Kidney (tissue), 14 donors: ENCODE data around the gene TMEM186. TPM values are rescaled to one million over a fixed set of nuclear protein-coding genes. Genes with fewer than 3 reads are reported as not detected.

ENCODE experiments used
- DNase-seq, 5 donors: peaks; one replicate each; pipeline ENCODE4 v3.0.0-alpha.2; 2013 to 2020
- FAIRE-seq: peaks from 2 replicates; lab custom pipeline; 2012; peaks lifted over from hg19 to GRCh38; lab: Jason Lieb, UNC
- H3K27ac ChIP-seq, 2 donors: one replicate each; pipeline ENCODE4 v1.7.0; 2013; ENCODE audit warnings: low read depth in 2 of 2, low read length in 2 of 2, inconsistent platforms in 1 of 2
- H3K27me3 ChIP-seq: one replicate; pipeline ENCODE4 v1.7.1; 2013; ENCODE audit warnings: low read length, inconsistent platforms; ENCODE audit not compliant: control insufficient read depth, insufficient read depth
- H3K36me3 ChIP-seq, 3 donors: one replicate each; pipeline versions ENCODE4 v1.7.0 to v1.7.1; 2013; ENCODE audit warnings: low read length in 3 of 3, control low read depth in 1 of 3, inconsistent platforms in 1 of 3; ENCODE audit not compliant: insufficient read depth in 3 of 3, control insufficient read depth in 2 of 3
- H3K4me1 ChIP-seq, 3 donors: one replicate each; pipeline versions ENCODE4 v1.7.0 to v1.7.1; 2013; ENCODE audit warnings: low read length in 3 of 3, inconsistent platforms in 1 of 3, low read depth in 1 of 3; ENCODE audit not compliant: control insufficient read depth in 2 of 3, insufficient read depth in 2 of 3
- H3K4me3 ChIP-seq, 3 donors: one replicate each; pipeline versions ENCODE4 v1.7.0 to v1.8.1; 2013; ENCODE audit warnings: low read length in 3 of 3, control low read depth in 1 of 3, inconsistent platforms in 1 of 3
- H3K9ac ChIP-seq, 3 donors: one replicate each; pipeline versions ENCODE4 v1.7.0 to v1.7.1; 2013; ENCODE audit warnings: low read length in 3 of 3, control low read depth in 1 of 3, inconsistent platforms in 1 of 3
- H3K9me3 ChIP-seq, 3 donors: one replicate each; pipeline versions ENCODE4 v1.7.0 to v1.7.1; 2013; ENCODE audit warnings: low read length in 3 of 3, control low read depth in 1 of 3, inconsistent platforms in 1 of 3; ENCODE audit not compliant: control insufficient read depth in 2 of 3, insufficient read depth in 1 of 3
- CTCF ChIP-seq: IDR thresholded peaks from 3 replicates; pipeline ENCODE4 v1.5.1; 2012; ENCODE audit warnings: mild to moderate bottlenecking, moderate library complexity, borderline replicate concordance; ENCODE audit not compliant: insufficient read depth; ENCODE audit errors: extremely low read depth
- intact Hi-C: fragments of 100-400 bp; cut with DNase I; formaldehyde crosslinking; loops from one replicate; pipeline ENCODE4 v1.11.1; 2022
- polyA plus RNA-seq: library from polyadenylated mRNA; stranded (reverse); fragments of 350-450 nt; fragmentation: Illumina TruSeq; extraction: RNeasy Lipid Tissue Mini Kit (QIAGEN cat#74804); gene quantifications from one replicate; pipeline ENCODE4 v1.2.3, GENCODE V29; 2014; ENCODE audit warnings: low read depth, low replicate concordance; ENCODE audit not compliant: insufficient read depth
- total RNA-seq: library from RNA; stranded (reverse); fragmentation: NEBNext Ultra II Directional; extraction: Animal tissue kit (Norgen Biotek cat#: 25700); gene quantifications from one replicate; pipeline ENCODE4 v1.2.1, GENCODE V29; 2021
- donor health status: control.
- donor health status: control.
- donor health status: control.
- donor health status: control.
- donor health status: control.
- donor health status: DM: yes; HTN: yes; CAD: no.
- donor health status: Normal renal cell carcinoma (clear cell type).

Gene TMEM186
- total and polyA plus RNA-seq, 2 donors from 2014 or later: 11.0 to 20.2 TPM

DNA sequence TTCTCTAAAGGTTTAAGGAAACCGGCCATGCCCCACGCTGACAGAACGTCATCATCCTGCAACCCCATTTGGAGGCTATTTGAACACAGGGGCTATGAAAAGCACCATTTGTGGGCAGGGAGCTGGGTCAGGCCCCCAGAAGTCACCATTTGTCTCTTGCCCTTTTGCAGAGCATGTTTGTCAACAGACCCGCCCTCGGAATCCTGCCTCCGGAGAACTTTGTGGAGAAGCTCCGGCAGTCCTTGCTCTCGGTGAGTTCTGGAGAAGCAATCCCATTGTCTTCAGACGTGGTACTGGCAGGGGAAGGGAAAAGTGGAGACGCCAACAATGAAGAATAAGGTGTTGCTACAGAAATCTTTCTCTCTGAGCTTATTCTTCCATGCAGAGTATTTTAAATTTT is 33.5 kb downstream of the TMEM186 start:
- H3K4me1 ChIP-seq: no peaks in the 10 kb centered on the region
- H3K9ac ChIP-seq: no peak overlapping the region
- no peak for TF ChIP-seq CTCF
- no peaks in the 10 kb centered on the region for H3K9me3 ChIP-seq
- H3K36me3 ChIP-seq: peaks cover 0 to 13% (median 8%) of the 10 kb centered on the region in 3 donors
- H3K4me3 ChIP-seq: no peak overlapping the region
- FAIRE-seq: no peak
- intact Hi-C loops: no loop called here
- H3K27me3 ChIP-seq: no peaks in the 10 kb centered on the region
- H3K27ac ChIP-seq: no peak overlapping the region
- DNase-seq: no peak

DNA sequence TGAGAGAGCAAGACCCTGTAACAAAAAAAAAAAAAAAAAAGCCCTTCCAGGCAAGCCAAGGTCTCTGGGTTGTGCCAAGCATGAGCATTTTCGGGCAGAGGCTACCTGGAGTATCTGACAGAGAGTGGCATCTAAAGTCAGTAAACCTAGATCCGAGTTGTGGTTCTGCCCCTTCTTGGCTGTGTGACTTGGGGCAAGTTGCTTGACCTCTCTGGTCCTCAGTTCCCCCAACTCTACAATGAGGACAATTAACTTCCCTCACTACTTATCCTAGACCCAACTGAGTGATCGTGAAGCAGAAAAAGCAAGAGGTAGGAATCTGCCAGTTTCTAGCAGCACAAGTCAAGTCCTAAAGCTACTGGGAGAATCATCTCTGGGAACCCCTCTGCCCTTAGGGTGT is 34.4 kb downstream of the TMEM186 start:
- no peaks in the 10 kb centered on the region for H3K9me3 ChIP-seq
- no peak overlapping the region for H3K27ac ChIP-seq
- no peaks in the 10 kb centered on the region for H3K27me3 ChIP-seq
- no peak for DNase-seq
- intact Hi-C loops: no loop called here
- no peaks in the 10 kb centered on the region for H3K4me1 ChIP-seq
- TF ChIP-seq CTCF: no peak
- peaks cover 0 to 10% (median 4%) of the 10 kb centered on the region in 3 donors for H3K36me3 ChIP-seq
- no peak for FAIRE-seq
- no peak overlapping the region for H3K4me3 ChIP-seq
- H3K9ac ChIP-seq: no peak overlapping the region

GRCh38 chr16:8762254-8762653 is 35.2 kb downstream of the TMEM186 start:
- Histone ChIP-seq H3K9ac (no peak overlapping the region), H3K27me3 (no peaks in the 10 kb centered on the region), H3K36me3 (peaks cover 0 to 15% (median 4%) of the 10 kb centered on the region in 3 donors), H3K4me3 (no peak overlapping the region), H3K9me3 (no peaks in the 10 kb centered on the region), H3K27ac (no peak overlapping the region), H3K4me1 (no peaks in the 10 kb centered on the region)
- DNase-seq (no peak), FAIRE-seq (no peak)
- intact Hi-C loops: no loop called here
- TF ChIP-seq CTCF: no peak

- DNase-seq (no peak), FAIRE-seq (no peak)
- H3K9me3 ChIP-seq: no peaks in the 10 kb centered on the region
- H3K27ac ChIP-seq: no peak overlapping the region
- no peaks in the 10 kb centered on the region for H3K4me1 ChIP-seq
- intact Hi-C loops: no loop called here
- no peak overlapping the region for H3K4me3 ChIP-seq
- no peaks in the 10 kb centered on the region for H3K27me3 ChIP-seq
- TF ChIP-seq CTCF: no peak
- H3K9ac ChIP-seq: no peak overlapping the region
- H3K36me3 ChIP-seq: peaks cover 0 to 15% (median 8%) of the 10 kb centered on the region in 3 donors
These were observed 36.4 kb downstream of the TMEM186 start for GRCh38 chr16:8761078-8761477.
